Stimulated activated CD4-positive, alpha-beta T cell treated with anti-CD3 and anti-CD28 coated beads, Interleukin-4, amount 100 ng/mL, for 24 hours (primary cell): ENCODE data around the gene ATP6V0A1.
A peak's percentile ranks its signal among the peaks of the same experiment; 100 is the strongest.

Experiments
- DNase-seq: peaks from one replicate; pipeline ENCODE4 v3.0.0-alpha.2; 2020

ATP6V0A1 gene

DNA sequence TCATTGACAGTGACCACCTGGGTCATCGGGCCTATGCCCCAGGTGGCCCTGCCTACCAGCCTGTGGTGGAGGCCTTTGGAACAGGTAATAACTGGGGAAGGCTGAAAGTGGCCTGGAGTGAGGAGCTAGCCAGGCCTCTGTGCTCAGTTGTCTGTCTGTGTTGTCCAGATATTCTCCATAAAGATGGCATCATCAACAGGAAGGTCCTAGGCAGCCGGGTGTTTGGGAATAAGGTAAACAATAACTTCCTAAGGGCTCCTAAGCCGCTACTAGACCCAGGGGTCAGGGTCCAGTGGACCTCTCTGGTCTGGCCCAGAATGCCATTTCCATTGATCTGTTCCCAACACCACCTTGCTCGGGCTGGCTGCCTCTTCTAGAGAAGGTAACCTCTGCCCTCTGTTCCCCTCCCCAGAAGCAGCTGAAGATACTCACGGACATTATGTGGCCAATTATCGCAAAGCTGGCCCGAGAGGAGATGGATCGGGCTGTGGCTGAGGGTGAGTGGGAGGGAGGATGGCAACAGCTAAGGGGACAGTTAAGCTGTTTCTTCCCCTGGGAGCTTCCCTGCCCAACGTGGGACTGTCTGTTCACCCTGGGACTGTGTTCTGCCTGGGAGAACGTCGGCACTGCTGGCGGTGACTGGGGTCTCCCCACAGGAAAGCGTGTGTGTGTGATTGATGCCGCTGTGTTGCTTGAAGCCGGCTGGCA, 106.3 kb downstream of the ATP6V0A1 start:
- DNase-seq: no peak

DNA sequence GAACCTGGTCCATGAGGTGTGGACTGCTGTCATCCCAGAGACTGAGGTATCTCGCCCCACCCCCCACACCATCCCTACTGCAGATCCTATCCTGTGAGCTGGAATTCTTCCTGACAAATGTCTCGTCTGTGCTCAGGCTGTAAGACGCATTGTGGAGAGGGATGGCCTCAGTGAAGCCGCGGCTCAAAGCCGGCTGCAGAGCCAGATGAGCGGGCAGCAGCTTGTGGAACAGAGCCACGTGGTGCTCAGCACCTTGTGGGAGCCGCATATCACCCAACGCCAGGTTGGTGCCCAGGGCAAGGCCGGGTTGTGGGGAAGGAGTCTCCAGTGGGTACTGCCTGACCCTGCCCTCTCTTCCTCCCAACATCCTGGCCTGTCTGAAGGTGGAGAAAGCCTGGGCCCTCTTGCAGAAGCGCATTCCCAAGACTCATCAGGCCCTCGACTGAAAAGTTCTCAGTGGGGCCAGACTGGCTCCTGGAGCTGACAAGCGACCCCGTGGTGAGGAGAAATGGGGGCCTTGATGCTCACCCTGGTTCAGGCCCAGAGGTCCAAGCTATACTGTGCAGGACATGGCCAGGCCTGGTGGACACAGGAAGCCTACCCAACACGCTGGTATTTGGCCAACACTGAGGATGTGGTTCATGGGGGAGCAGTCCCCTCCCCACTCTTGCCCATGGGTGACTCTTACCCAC, 107.0 kb downstream of the ATP6V0A1 start:
- DNase-seq: no peak

DNA sequence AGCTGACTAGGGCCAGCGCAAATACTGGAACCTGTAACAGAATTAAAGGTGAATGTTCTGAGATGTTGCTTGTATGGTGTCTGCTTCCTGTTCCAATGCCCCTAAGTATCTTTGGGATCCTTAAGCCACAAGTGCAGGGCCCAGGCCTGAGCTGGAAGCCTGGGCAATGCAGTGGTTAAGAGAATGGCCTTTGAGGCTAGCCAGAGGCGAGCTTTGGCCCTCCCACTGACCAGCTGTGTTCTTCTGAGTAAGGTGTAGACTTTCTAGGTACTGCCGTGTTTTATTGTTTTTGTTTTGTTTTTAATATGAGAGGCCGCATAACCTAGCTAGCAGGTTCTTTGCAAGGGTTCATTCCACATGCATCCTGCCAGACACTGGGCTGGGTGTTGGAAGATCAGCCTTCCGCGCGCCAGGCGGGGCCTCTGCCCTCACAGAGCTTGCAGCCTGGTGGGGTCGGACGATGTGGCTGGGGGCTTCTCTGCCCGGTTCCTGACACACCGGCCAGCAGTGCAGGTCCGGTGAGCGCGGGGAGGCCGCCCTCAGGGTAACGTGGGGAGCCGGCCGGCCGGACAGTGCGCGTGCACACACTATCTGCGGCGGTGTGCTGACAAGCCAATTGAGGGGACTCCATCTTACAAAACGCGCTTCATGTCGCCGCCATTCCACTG, 107.7 kb downstream of the ATP6V0A1 start:
- no peak for DNase-seq

DNA sequence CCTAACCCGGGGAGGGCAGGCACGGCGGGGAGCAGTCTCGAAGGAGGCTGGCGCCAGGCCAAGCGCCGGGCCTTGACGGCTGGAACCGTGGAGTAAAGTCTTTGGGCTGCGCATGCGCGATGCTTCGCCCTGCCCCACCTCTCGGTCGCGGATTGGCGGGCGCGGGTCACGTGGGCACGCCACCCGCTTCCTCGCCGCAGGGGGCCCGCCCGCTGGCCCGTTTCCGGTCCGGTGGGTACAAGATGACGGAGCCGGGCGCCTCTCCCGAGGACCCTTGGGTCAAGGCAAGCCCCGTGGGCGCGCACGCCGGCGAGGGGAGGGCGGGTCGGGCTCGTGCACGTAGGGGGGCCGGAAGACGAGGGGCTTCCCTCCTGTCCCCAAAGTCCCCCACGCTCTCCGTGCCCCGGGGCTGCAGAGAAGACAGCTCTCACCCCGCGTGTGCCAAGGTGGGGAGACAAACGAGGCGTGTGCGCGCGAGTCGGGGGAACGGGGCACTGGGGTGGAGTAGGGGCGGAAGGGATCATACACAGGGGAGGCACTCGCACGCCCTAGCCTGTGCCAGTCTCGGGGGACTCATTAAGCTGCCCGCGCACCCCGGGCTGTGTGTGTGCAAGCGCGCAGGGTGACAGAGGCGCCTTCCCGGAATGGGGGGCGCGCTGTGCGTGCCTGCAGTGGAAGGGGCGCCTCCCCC, 108.3 kb downstream of the ATP6V0A1 start, which contains the start of gene MLX:
Gene MLX (plus strand): TSS at position 218 of the 691 bp plus-strand sequence. CDS start 25 bp downstream, at position 243.
- DNase-seq: peak; percentile 92

DNA sequence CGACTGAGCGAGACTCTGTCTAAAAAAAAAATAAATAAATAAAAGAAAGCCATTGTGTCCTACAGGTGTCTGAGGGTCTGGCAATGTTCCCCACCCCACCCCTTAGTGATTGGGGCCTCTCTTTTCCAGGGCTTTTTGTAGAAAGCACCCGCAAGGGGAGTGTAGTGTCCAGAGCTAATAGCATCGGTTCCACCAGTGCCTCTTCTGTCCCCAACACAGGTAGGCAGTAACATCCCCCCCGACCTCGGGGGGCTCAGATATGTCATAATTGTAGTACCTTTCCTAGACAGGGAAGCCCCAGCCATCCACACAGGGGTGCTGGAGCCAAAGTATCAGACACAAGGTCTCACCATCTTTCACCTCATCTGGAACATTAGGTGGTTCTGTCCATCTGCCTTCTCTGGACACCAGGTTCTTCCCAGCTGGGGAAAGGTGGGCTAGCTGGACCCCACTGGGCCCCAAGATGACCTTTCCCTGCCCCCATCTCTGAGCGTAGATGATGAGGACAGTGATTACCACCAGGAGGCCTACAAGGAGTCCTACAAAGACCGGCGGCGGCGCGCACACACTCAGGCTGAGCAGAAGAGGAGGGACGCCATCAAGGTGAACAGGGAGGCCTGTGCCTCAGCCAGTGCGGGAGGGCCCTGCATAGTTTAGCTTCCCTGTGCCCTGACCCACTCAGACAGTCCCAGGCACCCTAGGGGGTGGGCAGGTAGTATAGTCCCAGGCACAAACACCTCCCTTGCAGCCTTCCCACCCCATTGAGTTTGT, 109.8 kb downstream of the ATP6V0A1 start:
- DNase-seq: no peak

DNA sequence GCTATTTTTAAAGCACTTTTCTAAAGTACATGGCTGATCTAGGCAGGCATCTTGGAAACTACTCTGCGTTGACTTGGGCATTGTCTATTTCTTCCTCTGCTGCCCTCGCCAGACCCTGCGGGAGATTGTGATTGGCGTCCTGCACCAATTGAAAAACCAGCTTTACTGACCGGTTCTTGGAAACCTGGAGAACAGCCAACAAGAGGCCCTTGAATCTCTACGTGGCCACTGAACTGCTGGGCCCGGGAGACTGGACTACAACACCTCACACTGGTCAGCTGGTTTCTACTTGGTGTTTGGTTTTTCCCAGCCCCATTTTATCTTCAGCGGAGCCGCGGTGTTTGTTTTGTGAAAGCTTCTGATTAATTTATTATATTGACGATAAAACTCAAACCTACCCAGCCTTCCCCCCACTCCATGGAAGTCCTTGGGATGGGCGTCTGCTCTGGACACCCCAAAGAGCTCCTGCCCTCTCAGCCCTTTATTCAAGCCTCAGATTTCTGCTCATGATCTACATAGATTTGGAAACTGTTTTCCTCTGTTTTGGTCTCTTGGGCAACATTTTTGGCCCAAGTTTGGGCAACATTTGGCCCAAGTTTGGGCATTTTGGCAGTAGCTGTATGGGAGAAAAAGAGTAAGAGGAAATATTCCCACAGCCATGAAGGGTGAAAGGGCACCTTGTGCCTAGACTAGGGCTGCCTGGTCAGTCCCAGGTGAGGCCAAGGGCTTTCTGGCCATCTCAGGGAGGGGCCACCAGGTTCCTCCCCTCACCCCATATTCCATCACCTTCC, 113.0 kb downstream of the ATP6V0A1 start:
- DNase-seq: no peak
